ENCODE measurements around the gene C3orf62.

Gene C3orf62

DNA sequence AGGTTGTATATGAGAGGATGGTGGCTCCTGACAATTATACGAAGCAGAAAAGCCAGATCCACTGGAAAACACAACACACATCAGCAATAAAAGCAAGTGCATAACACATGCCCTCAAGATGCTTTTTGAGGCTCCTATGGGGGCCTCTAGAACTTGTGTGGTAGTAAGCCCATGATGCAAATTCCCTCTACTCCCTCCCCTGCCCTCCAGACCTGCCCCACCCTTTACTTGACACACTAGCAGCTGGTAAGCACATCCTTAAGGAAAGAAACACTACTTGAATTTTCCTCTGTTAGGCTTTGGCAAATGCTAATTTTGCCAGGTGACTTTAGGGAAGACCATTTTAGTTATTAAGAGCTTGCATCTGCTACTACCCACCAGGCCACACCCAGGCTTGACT, 33.6 kb upstream of the C3orf62 start:
- Histone ChIP-seq H3K9me3 (ENCODE audit: severe bottlenecking) (no peaks in the 10 kb centered on the region), H3K27ac (no peak overlapping the region), H3K36me3 (peaks cover 35% of the 10 kb centered on the region), H3K27me3 (ENCODE audit: insufficient read depth, low read depth, severe bottlenecking) (no peaks in the 10 kb centered on the region), H3K4me3 (ENCODE audit: low read depth, low read length) (no peak overlapping the region)
- TF ChIP-seq, protein P1, sequence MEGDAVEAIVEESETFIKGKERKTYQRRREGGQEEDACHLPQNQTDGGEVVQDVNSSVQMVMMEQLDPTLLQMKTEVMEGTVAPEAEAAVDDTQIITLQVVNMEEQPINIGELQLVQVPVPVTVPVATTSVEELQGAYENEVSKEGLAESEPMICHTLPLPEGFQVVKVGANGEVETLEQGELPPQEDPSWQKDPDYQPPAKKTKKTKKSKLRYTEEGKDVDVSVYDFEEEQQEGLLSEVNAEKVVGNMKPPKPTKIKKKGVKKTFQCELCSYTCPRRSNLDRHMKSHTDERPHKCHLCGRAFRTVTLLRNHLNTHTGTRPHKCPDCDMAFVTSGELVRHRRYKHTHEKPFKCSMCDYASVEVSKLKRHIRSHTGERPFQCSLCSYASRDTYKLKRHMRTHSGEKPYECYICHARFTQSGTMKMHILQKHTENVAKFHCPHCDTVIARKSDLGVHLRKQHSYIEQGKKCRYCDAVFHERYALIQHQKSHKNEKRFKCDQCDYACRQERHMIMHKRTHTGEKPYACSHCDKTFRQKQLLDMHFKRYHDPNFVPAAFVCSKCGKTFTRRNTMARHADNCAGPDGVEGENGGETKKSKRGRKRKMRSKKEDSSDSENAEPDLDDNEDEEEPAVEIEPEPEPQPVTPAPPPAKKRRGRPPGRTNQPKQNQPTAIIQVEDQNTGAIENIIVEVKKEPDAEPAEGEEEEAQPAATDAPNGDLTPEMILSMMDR (IDR thresholded peaks at IDR 0.05; ENCODE audit: low read depth, low read length) = no peak
- DNase-seq = no peak

DNA sequence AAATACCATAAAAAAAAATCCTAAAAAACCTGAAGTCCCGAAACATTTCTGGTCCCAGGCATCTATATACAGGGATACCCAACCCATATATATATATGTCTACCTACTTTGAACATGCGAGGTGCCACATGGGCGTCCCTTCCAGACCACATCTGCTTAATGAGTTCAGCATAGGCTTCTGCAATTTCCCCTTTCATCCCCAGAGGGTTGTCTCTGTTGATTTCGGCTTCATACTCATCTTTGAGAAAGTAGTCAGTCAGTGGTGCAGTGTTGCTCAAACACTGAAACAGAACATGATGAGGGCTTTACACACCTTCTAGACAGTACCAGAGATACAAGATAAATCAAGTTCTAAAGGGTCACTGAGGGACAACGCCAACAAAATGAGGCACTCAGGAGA, 28.6 kb upstream of the C3orf62 start:
- peaks cover 55% of the 10 kb centered on the region for H3K36me3 ChIP-seq
- H3K27me3 ChIP-seq (ENCODE audit: insufficient read depth, low read depth, severe bottlenecking) = no peaks in the 10 kb centered on the region
- H3K27ac ChIP-seq = no peak overlapping the region
- no peak for DNase-seq
- TF ChIP-seq, protein P1 (IDR thresholded peaks at IDR 0.05; ENCODE audit: low read depth, low read length) = no peak
- H3K9me3 ChIP-seq (ENCODE audit: severe bottlenecking) = no peaks in the 10 kb centered on the region
- H3K4me3 ChIP-seq (ENCODE audit: low read depth, low read length) = no peak overlapping the region

DNA sequence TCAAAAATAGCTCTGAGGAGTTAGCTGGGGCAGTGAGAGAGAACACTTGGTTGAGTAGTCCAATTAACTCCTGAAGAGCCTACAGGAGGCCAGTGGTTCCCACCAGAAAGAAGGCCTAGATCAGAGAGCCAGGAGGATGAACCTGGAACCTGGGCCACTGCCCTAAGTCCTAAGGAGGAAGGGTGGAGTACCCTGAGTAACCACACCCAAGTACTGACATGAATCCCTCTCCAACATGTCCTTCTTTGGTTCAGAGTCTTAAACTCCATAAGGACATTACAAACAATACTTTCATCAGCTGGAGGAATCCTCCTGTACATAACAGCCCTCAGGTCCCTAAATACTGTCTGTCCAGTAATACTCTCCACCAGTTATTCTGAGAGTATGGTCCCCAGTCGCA, 25.6 kb upstream of the C3orf62 start:
- no peaks in the 10 kb centered on the region for H3K9me3 ChIP-seq (ENCODE audit: severe bottlenecking)
- H3K27ac ChIP-seq = no peak overlapping the region
- H3K4me3 ChIP-seq (ENCODE audit: low read depth, low read length) = no peak overlapping the region
- H3K27me3 ChIP-seq (ENCODE audit: insufficient read depth, low read depth, severe bottlenecking) = no peaks in the 10 kb centered on the region
- peaks cover 68% of the 10 kb centered on the region for H3K36me3 ChIP-seq
- TF ChIP-seq, protein P1 (IDR thresholded peaks at IDR 0.05; ENCODE audit: low read depth, low read length) = no peak
- no peak for DNase-seq

DNA sequence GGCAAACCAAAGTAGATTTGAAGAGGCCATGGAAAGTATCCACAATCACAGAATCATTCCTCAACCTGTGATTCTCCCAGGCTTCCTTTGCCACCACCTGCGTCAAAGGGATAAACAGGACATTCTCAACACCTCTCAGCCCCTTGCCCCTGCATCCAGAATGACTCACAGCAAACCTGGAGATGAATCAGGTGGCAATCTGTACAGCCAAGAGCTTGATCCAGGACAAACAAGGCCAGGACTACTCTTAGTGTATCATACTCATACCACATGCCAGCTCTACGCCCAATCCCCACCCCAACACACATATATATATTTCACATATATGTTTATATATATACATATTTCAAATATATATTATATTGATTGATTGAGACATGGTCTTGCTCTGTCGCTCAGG, 23.6 kb upstream of the C3orf62 start:
- TF ChIP-seq, protein P1 (IDR thresholded peaks at IDR 0.05; ENCODE audit: low read depth, low read length) = no peak
- no peaks in the 10 kb centered on the region for H3K9me3 ChIP-seq (ENCODE audit: severe bottlenecking)
- no peak overlapping the region for H3K27ac ChIP-seq
- DNase-seq = no peak
- H3K4me3 ChIP-seq (ENCODE audit: low read depth, low read length) = no peak overlapping the region
- no peaks in the 10 kb centered on the region for H3K27me3 ChIP-seq (ENCODE audit: insufficient read depth, low read depth, severe bottlenecking)
- peaks cover 80% of the 10 kb centered on the region for H3K36me3 ChIP-seq

- TF ChIP-seq, protein P1 (IDR thresholded peaks at IDR 0.05; ENCODE audit: low read depth, low read length) = no peak
- H3K36me3 ChIP-seq = peaks cover 81% of the 10 kb centered on the region
These were observed 21.5 kb upstream of the C3orf62 start for GRCh38 chr3:49298511-49298910.

GRCh38 chr3:49296781-49297411, 19.9 kb upstream of the C3orf62 start:
- Histone ChIP-seq H3K27me3 (ENCODE audit: insufficient read depth, low read depth, severe bottlenecking) (no peaks in the 10 kb centered on the region), H3K9me3 (ENCODE audit: severe bottlenecking) (no peaks in the 10 kb centered on the region), H3K36me3 (peaks cover 88% of the 10 kb centered on the region), H3K4me3 (ENCODE audit: low read depth, low read length) (no peak overlapping the region), H3K27ac (no peak overlapping the region)
- no peak for DNase-seq
- TF ChIP-seq, protein P1 (IDR thresholded peaks at IDR 0.05; ENCODE audit: low read depth, low read length) = no peak

More at GRCh38 chr3:49298511-49298910, 21.5 kb upstream of the C3orf62 start:
- Histone ChIP-seq H3K27ac (no peak overlapping the region), H3K27me3 (ENCODE audit: insufficient read depth, low read depth, severe bottlenecking) (no peaks in the 10 kb centered on the region), H3K9me3 (ENCODE audit: severe bottlenecking) (no peaks in the 10 kb centered on the region), H3K4me3 (ENCODE audit: low read depth, low read length) (no peak overlapping the region)
- no peak for DNase-seq
